Measurements from ENCODE around the gene KCNG2.
"Not testable (repeated sequence)": the region's sequence is repeated elsewhere in the genome, so short reads cannot be mapped to it uniquely, and the experiment has no call there.

Gene KCNG2

DNA sequence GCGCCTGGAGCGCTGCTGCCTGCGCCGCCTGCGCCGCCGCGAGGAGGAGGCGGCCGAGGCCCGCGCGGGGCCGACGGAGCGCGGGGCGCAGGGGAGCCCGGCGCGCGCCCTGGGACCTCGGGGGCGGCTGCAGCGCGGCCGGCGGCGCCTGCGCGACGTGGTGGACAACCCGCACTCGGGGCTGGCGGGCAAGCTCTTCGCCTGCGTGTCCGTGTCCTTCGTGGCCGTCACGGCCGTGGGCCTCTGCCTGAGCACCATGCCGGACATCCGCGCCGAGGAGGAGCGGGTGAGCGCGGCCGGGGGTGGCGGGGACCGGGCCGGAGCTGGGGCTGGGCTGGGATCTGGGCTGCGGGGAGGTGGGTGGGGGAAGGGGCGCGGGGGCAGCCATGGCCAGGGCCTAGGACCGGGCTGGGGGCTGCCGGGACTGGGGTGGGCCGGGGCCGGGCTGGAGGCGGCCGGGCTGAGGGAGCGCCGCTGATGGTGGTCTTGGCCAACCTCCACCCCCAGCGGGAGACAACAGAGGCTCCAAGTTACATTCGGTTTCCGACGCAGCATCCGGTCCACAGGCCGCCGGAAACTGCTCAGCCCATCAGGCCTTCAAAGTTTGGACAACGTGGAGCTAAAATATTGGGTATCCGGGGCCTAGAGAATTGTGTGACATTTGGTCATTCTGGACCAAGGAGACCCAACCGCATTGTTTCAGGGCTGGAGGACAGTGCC, 66.4 kb downstream of the KCNG2 start:
- Histone ChIP-seq H3K27ac (ENCODE audit: low read length) (no peak overlapping the region), H3K27me3 (ENCODE audit: low read depth, low read length) (no peaks in the 10 kb centered on the region), H3K9me3 (ENCODE audit: control insufficient read depth in 1 of 2, low read length in 2 of 2) (peaks cover 3 to 6% of the 10 kb centered on the region in 2 donors), H3K36me3 (ENCODE audit: control insufficient read depth in 1 of 2, insufficient read depth in 2 of 2, low read length in 2 of 2) (no peaks in the 10 kb centered on the region), H3K4me3 (ENCODE audit: low read depth in 1 of 2, low read length in 2 of 2) (no peak overlapping the region), H3K4me1 (ENCODE audit: control insufficient read depth in 1 of 2, insufficient read depth in 2 of 2, low read length in 2 of 2) (no peaks in the 10 kb centered on the region)

DNA sequence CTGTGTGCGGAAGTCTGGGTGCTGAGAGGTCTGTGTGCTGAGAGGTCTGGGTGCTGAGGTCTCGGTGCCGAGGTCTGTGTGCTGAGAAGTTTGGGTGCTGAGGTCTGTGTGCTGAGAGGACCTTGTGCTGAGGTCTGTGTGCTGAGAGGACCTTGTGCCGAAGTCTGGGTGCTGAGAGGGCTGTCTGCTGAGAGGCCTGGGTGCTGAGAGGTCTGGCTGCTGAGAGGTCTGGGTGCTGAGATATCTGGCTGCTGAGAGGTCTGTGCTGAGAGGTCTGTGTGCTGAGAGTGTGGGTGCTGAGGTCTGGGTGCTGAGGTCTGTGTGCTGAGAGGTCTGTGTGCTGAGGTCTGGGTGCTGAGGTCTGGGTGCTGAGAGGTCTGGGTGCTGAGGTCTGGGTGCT, 67.2 kb downstream of the KCNG2 start:
- not testable (repeated sequence) for H3K27me3 ChIP-seq (ENCODE audit: low read depth, low read length); H3K36me3 ChIP-seq (ENCODE audit: control insufficient read depth in 1 of 2, insufficient read depth in 2 of 2, low read length in 2 of 2); H3K9me3 ChIP-seq (ENCODE audit: control insufficient read depth in 1 of 2, low read length in 2 of 2); H3K4me1 ChIP-seq (ENCODE audit: control insufficient read depth in 1 of 2, insufficient read depth in 2 of 2, low read length in 2 of 2); H3K27ac ChIP-seq (ENCODE audit: low read length); H3K4me3 ChIP-seq (ENCODE audit: low read depth in 1 of 2, low read length in 2 of 2)

DNA sequence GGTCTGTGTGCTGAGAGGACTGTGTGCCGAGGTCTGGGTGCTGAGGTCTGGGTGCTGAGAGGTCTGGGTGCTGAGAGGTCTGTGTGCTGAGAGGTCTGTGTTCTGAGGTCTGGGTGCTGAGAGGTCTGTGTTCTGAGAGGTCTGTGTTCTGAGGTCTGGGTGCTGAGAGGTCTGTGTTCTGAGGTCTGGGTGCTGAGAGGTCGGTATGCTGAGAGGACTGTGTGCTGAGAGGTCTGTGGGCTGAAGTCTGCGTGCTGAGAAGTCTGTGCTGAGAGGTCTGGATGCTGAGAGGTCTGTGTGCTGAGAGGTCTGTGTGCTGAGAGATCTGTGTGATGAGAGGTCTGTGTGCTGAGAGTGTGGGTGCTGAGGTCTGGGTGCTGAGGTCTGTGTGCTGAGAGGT, 68.2 kb downstream of the KCNG2 start:
- H3K36me3 ChIP-seq (ENCODE audit: control insufficient read depth in 1 of 2, insufficient read depth in 2 of 2, low read length in 2 of 2); H3K27ac ChIP-seq (ENCODE audit: low read length); H3K4me3 ChIP-seq (ENCODE audit: low read depth in 1 of 2, low read length in 2 of 2); H3K9me3 ChIP-seq (ENCODE audit: control insufficient read depth in 1 of 2, low read length in 2 of 2); H3K27me3 ChIP-seq (ENCODE audit: low read depth, low read length); H3K4me1 ChIP-seq (ENCODE audit: control insufficient read depth in 1 of 2, insufficient read depth in 2 of 2, low read length in 2 of 2): not testable (repeated sequence)

DNA sequence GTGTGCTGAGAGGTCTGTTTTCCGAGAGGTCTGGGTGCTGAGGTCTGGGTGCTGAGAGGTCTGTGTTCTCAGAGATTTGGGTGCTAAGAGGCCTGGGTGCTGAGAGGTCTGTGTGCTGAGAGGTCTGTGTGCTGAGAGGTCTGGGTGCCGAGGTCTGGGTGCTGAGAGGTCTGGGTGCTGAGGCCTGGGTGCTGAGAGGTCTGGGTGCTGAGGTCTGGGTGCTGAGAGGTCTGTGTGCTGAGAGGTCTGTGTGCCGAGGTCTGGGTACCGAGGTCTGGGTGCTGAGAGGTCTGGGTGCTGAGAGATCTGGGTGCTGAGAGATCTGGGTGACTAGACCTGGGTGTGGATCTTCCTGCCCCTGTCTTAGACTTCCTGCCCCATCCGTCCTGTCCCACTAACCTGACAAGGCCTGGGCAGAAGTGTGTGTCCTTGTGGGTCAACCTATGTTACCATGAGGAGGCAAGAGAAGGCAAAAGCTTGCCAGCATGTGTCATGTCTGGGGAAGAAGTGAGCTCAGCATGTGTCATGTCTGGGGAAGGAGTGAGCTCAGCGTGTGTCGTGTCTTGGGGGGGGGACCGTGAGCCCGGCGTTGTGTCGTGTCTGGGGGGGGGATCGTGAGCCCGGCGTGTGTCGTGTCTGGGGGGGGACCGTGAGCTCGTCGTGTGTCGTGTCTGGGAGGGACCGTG, 69.3 kb downstream of the KCNG2 start:
- no peaks in the 10 kb centered on the region for H3K4me1 ChIP-seq (ENCODE audit: control insufficient read depth in 1 of 2, insufficient read depth in 2 of 2, low read length in 2 of 2)
- no peaks in the 10 kb centered on the region for H3K36me3 ChIP-seq (ENCODE audit: control insufficient read depth in 1 of 2, insufficient read depth in 2 of 2, low read length in 2 of 2)
- no peaks in the 10 kb centered on the region for H3K27me3 ChIP-seq (ENCODE audit: low read depth, low read length)
- H3K9me3 ChIP-seq (ENCODE audit: control insufficient read depth in 1 of 2, low read length in 2 of 2): peaks cover 2 to 3% of the 10 kb centered on the region in 2 donors
- no peak overlapping the region for H3K4me3 ChIP-seq (ENCODE audit: low read depth in 1 of 2, low read length in 2 of 2)
- no peak overlapping the region for H3K27ac ChIP-seq (ENCODE audit: low read length)

DNA sequence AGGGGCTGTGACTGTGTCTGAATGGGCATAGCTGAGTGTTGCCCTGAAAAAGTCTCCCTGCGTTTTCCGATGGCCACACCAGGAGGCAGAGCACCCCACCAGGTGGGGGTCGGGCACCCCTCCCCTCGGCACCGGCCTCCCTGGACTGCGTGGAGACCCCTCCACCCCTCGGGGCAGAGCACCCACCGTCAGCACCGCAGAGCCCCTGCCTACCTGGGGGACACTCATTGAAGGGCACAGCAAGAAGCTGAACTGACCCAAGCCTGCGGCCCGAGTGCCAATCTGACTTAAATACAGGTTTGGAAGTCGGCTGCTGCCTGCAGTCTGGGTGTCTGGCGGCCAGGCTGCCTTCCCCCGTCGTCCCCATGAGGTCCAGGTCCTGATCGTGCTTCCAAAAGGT, 69.9 kb downstream of the KCNG2 start:
- Histone ChIP-seq H3K27me3 (ENCODE audit: low read depth, low read length) (no peaks in the 10 kb centered on the region), H3K27ac (ENCODE audit: low read length) (no peak overlapping the region), H3K4me1 (ENCODE audit: control insufficient read depth in 1 of 2, insufficient read depth in 2 of 2, low read length in 2 of 2) (no peaks in the 10 kb centered on the region), H3K9me3 (ENCODE audit: control insufficient read depth in 1 of 2, low read length in 2 of 2) (no peaks in the 10 kb centered on the region), H3K36me3 (ENCODE audit: control insufficient read depth in 1 of 2, insufficient read depth in 2 of 2, low read length in 2 of 2) (no peaks in the 10 kb centered on the region), H3K4me3 (ENCODE audit: low read depth in 1 of 2, low read length in 2 of 2) (no peak overlapping the region)

DNA sequence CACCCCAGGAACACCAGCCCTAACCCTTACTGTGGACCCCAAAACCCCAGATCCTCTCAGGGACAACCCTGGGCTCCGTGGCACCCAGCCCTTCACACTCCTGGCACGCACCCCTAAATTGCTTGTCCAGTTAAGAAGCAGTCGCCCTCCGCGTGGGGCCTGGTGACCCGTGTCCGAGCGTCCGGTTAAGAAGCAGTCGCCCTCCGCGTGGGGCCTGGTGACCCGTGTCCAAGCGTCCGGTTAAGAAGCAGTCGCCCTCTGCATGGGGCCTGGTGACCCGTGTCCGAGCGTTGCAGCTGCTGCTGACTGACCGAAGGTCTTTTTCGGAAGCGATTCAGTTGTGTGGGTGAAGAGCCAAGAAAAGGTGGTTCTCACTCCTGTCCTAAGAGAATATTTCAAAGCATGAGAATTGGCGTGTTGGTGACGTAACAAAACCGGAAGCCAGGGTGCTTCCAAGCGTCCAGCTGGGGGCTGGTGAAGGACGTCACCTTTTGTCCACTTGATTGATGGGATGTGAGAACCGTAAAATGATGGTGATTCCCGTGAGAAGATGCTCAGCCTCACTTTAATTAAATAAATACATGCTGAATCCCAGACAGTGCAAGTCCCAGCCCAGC, 70.5 kb downstream of the KCNG2 start:
- no peaks in the 10 kb centered on the region for H3K4me1 ChIP-seq (ENCODE audit: control insufficient read depth in 1 of 2, insufficient read depth in 2 of 2, low read length in 2 of 2)
- H3K36me3 ChIP-seq (ENCODE audit: control insufficient read depth in 1 of 2, insufficient read depth in 2 of 2, low read length in 2 of 2): no peaks in the 10 kb centered on the region
- no peak overlapping the region for H3K27ac ChIP-seq (ENCODE audit: low read length)
- no peaks in the 10 kb centered on the region for H3K9me3 ChIP-seq (ENCODE audit: control insufficient read depth in 1 of 2, low read length in 2 of 2)
- no peaks in the 10 kb centered on the region for H3K27me3 ChIP-seq (ENCODE audit: low read depth, low read length)
- no peak overlapping the region for H3K4me3 ChIP-seq (ENCODE audit: low read depth in 1 of 2, low read length in 2 of 2)

DNA sequence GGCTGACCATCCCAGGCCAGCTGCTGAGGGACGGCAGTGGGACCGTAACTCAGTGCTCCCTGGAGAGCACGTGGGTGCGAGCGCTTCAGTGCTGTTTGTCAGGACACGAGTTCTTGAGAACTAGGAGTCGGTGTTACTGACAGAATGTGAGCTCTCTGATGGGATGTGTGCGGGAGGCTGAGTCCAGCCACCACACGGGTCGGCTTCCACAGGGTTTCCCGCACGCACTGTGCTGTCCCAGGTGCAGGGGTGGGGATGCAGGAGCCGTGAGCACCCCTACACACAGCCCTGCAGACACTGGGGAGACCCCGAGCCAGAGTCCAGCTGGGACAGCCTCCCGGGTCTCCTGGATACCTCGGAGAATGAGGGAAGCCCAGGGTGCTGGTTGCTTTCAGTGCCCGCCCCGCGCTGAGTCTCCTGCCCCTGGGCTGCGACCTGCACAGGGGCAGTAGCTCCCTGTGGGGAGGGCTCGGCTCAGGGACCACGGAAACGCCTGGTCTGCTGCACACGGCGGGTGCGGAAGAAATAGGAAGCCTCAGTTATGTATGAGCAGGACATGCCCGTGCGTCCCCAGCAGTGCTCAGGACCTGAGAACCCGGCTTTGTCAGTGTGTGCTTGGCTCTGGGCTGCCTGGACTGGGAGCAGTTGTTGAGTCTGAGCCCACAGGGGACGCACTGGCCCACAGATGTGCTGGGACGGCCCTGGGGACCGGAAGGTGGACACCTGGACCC, 71.2 kb downstream of the KCNG2 start:
- Histone ChIP-seq H3K36me3 (ENCODE audit: control insufficient read depth in 1 of 2, insufficient read depth in 2 of 2, low read length in 2 of 2) (no peaks in the 10 kb centered on the region), H3K27me3 (ENCODE audit: low read depth, low read length) (no peaks in the 10 kb centered on the region), H3K4me1 (ENCODE audit: control insufficient read depth in 1 of 2, insufficient read depth in 2 of 2, low read length in 2 of 2) (no peaks in the 10 kb centered on the region), H3K4me3 (ENCODE audit: low read depth in 1 of 2, low read length in 2 of 2) (no peak overlapping the region), H3K9me3 (ENCODE audit: control insufficient read depth in 1 of 2, low read length in 2 of 2) (no peaks in the 10 kb centered on the region), H3K27ac (ENCODE audit: low read length) (no peak overlapping the region)

DNA sequence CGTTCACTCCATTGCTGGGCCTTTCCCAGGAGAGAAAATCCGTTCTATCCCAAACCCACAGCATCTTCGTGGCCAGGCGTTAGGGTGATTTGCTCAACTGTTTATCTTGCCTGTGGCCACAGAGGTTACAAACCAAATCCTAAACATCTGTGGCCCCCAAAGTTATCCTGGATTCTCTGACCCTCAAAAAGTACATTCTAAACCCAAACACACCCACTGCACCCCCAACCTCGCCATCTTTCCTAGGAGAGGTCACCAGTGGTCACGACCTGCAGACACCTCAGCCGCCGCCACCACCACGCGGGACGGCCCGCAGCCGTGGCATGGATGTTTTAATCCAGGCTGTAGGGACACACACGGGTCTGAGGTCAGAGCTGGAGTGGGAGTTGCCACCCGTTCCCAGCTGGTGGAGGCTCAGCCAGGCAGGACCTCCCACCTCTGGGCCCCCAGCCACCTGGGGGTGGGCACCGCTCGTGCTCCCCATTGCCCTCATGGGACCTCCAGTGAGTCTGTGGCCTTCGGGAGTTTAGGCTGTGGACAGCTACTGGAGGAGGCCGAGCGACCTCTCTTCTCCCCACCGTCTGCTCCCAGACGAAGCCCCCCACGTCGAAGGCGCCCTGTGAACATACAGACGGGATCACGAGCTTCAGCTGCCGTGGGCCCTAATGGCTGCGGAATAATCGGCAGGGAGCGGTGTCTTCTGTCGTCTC, 72.0 kb downstream of the KCNG2 start:
- Histone ChIP-seq H3K4me3 (ENCODE audit: low read depth in 1 of 2, low read length in 2 of 2) (no peak overlapping the region), H3K36me3 (ENCODE audit: control insufficient read depth in 1 of 2, insufficient read depth in 2 of 2, low read length in 2 of 2) (no peaks in the 10 kb centered on the region), H3K27ac (ENCODE audit: low read length) (no peak overlapping the region), H3K9me3 (ENCODE audit: control insufficient read depth in 1 of 2, low read length in 2 of 2) (no peaks in the 10 kb centered on the region), H3K27me3 (ENCODE audit: low read depth, low read length) (no peaks in the 10 kb centered on the region), H3K4me1 (ENCODE audit: control insufficient read depth in 1 of 2, insufficient read depth in 2 of 2, low read length in 2 of 2) (no peaks in the 10 kb centered on the region)

DNA sequence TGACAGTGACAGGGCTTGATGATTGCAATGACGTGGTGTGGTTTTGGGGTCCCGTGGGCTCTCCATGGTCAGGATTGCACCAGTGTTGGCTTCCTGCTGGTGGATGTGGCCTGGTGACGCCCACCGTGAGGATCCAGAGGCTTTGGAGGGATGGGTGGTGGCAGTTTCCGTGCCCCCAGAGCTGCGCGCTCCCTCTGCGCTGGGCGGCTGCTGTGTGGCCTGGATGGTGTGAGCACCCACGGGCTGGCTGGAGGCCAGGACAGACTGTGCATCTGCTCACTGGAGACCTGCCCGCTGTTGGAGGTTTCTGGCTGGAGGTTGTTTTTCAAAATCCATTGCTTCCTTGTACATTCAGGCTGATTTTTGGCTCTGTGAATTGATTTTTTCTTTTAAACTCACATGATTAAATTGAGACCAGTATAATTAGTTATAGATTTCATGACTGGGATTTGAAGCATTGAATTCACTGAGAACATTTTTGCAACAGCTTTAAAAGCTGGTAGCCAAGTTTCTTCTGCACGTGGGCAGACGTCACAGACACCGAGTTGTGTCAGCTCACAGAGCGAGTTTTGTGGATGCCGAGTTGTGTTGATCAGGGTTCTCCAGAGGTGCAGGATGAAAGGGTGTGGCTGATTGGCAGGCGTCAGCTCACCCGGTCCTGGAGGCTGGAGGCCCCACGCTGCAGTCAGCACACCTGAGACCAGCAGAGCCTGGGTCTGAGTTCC, 72.7 kb downstream of the KCNG2 start:
- Histone ChIP-seq H3K4me3 (ENCODE audit: low read depth in 1 of 2, low read length in 2 of 2) (no peak overlapping the region), H3K9me3 (ENCODE audit: control insufficient read depth in 1 of 2, low read length in 2 of 2) (no peaks in the 10 kb centered on the region), H3K27ac (ENCODE audit: low read length) (no peak overlapping the region), H3K27me3 (ENCODE audit: low read depth, low read length) (no peaks in the 10 kb centered on the region), H3K36me3 (ENCODE audit: control insufficient read depth in 1 of 2, insufficient read depth in 2 of 2, low read length in 2 of 2) (no peaks in the 10 kb centered on the region), H3K4me1 (ENCODE audit: control insufficient read depth in 1 of 2, insufficient read depth in 2 of 2, low read length in 2 of 2) (no peaks in the 10 kb centered on the region)

DNA sequence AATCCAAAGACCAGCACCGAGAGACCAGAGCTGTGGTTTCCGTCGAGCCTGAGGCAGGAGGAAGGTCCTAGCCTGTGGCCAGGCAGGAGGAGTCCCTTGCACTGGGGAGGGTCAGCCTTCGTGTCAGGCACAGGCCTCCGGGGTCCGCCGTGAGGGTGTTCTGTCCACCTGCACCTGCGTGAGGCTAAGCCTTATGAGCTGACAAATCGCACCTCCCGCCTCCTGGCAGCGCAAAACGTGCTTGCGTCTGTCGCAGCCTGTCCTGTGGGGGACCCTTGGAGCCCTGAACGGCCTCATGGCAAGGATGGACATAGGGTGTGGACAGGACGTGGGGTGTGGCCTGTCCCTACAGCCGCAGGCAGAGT, 73.3 kb downstream of the KCNG2 start:
- H3K4me3 ChIP-seq (ENCODE audit: low read depth in 1 of 2, low read length in 2 of 2): no peak overlapping the region
- H3K9me3 ChIP-seq (ENCODE audit: control insufficient read depth in 1 of 2, low read length in 2 of 2): no peaks in the 10 kb centered on the region
- H3K27ac ChIP-seq (ENCODE audit: low read length): no peak overlapping the region
- no peaks in the 10 kb centered on the region for H3K4me1 ChIP-seq (ENCODE audit: control insufficient read depth in 1 of 2, insufficient read depth in 2 of 2, low read length in 2 of 2)
- H3K27me3 ChIP-seq (ENCODE audit: low read depth, low read length): no peaks in the 10 kb centered on the region
- H3K36me3 ChIP-seq (ENCODE audit: control insufficient read depth in 1 of 2, insufficient read depth in 2 of 2, low read length in 2 of 2): no peaks in the 10 kb centered on the region

Data from muscle layer of duodenum (tissue), 2 donors.